ENCODE data around the gene ACRBP. TPM values are rescaled to one million over a fixed set of nuclear protein-coding genes. Genes with fewer than 3 reads are reported as not detected.

ACRBP gene
- total RNA-seq, 1 experiment from 2014 or later, result 0.54 TPM

DNA sequence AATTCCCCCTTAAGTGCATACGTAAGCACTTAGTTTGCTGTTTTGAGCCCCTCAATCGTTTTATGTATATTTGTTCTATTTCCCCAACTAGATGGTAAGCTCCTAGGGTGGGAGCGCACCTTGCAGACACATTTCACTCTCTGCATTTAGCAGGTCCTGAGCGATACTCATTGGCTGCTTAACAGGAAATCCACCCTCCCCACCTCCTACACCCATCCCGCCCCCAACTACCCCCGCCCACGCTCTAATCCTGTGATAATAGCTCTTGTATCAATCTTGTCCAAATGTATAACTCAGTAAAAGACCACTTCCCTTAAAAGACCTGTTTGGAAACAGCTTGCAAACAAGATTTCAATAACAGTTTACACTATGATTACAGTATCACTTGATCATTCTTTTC is 19.6 kb downstream of the ACRBP start:
- no TSS peak for BruUV-seq (replicated peaks)
- peak; percentile 81 for ATAC-seq
- no peaks in the 10 kb centered on the region for H3K9me3 ChIP-seq (ENCODE audit: control insufficient read depth, insufficient read depth, low read depth, low read length)
- H3K27me3 ChIP-seq (ENCODE audit: control insufficient read depth, insufficient read depth, low read length), result no peaks in the 10 kb centered on the region
- H3K36me3 ChIP-seq (ENCODE audit: control insufficient read depth, insufficient read depth, low read length), result no peaks in the 10 kb centered on the region
- ChIA-PET POLR2A (interaction anchor here (0.6 kb wide), 2 partner anchors 14 to 548 kb away, joined by 4 to 15 read pairs; no protein-coding TSS in a partner anchor), CTCF (no interaction called here)
- H3K27ac ChIP-seq (ENCODE audit: low read length), result no peak overlapping the region
- H3K4me1 ChIP-seq (ENCODE audit: control insufficient read depth, insufficient read depth, low read length), result no peaks in the 10 kb centered on the region
- intact Hi-C loops (cut with micrococcal nuclease; ENCODE audit: unreplicated experiment), result no loop called here
- DNase-seq (ENCODE audit: low read depth, low spot score), result no peak
- H3K4me3 ChIP-seq (ENCODE audit: low read depth in 2 of 2, low read length in 2 of 2), result peak overlapping the region; percentile 24 to 46; a peak in 3 of 4 replicates
- TF ChIP-seq, protein P1, sequence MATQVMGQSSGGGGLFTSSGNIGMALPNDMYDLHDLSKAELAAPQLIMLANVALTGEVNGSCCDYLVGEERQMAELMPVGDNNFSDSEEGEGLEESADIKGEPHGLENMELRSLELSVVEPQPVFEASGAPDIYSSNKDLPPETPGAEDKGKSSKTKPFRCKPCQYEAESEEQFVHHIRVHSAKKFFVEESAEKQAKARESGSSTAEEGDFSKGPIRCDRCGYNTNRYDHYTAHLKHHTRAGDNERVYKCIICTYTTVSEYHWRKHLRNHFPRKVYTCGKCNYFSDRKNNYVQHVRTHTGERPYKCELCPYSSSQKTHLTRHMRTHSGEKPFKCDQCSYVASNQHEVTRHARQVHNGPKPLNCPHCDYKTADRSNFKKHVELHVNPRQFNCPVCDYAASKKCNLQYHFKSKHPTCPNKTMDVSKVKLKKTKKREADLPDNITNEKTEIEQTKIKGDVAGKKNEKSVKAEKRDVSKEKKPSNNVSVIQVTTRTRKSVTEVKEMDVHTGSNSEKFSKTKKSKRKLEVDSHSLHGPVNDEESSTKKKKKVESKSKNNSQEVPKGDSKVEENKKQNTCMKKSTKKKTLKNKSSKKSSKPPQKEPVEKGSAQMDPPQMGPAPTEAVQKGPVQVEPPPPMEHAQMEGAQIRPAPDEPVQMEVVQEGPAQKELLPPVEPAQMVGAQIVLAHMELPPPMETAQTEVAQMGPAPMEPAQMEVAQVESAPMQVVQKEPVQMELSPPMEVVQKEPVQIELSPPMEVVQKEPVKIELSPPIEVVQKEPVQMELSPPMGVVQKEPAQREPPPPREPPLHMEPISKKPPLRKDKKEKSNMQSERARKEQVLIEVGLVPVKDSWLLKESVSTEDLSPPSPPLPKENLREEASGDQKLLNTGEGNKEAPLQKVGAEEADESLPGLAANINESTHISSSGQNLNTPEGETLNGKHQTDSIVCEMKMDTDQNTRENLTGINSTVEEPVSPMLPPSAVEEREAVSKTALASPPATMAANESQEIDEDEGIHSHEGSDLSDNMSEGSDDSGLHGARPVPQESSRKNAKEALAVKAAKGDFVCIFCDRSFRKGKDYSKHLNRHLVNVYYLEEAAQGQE (IDR thresholded peaks at IDR 0.05; ENCODE audit: insufficient read depth in 1 of 2, low read depth in 2 of 2, low read length in 1 of 2), result no peak
- TF ChIP-seq SIN3A (IDR thresholded peaks at IDR 0.05; ENCODE audit: borderline replicate concordance, insufficient read depth, low read depth, low read length) (no peak), POLR2AphosphoS5 (IDR thresholded peaks at IDR 0.05; ENCODE audit: low read depth, low read length) (no peak), CTCF (IDR thresholded peaks at IDR 0.05) (no peak), TCF7L2 (IDR thresholded peaks at IDR 0.05; ENCODE audit: low read depth, low read length) (no peak)
- in situ Hi-C loops (cut with HindIII; ENCODE audit: low pct_unique_long_range_greater_than_20kb, low sequenced_read_pairs), result no loop called here

DNA sequence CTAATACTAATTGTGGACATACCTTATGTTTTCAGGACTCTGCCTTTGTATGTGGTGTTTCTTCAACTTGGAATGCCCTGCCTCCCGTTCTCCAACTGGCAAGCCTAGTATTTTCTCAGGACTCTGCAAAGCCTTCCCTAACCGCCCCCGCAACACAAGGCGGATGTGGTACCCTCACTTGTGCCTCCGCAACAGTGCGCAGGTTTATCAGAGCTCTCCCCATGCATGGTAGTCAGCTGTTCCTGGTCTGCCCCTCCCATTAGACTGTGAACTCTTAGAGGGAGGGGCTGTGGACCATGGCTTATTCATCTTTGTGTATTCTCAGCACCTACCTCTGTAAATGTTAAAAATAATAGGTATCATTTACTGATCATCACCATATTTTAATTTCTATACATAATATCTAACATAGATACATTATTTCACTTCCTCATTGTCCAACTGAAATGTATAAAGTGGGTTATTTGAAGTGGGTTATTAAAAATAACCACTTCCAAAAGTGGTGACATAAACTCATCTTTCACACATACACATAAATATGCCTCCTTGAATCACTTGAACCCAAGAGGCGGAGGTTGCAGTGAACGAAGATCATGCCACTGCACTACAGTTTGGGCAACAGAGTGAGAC is 20.5 kb downstream of the ACRBP start:
- Histone ChIP-seq H3K27me3 (ENCODE audit: control insufficient read depth, insufficient read depth, low read length) (no peaks in the 10 kb centered on the region), H3K4me3 (ENCODE audit: low read depth in 2 of 2, low read length in 2 of 2) (peak overlapping the region in 1 of 2 experiments; percentile 46; a peak in 3 of 4 replicates), H3K36me3 (ENCODE audit: control insufficient read depth, insufficient read depth, low read length) (no peaks in the 10 kb centered on the region), H3K4me1 (ENCODE audit: control insufficient read depth, insufficient read depth, low read length) (no peaks in the 10 kb centered on the region), H3K9me3 (ENCODE audit: control insufficient read depth, insufficient read depth, low read depth, low read length) (no peaks in the 10 kb centered on the region), H3K27ac (ENCODE audit: low read length) (no peak overlapping the region)
- TF ChIP-seq, protein P1 (IDR thresholded peaks at IDR 0.05; ENCODE audit: insufficient read depth in 1 of 2, low read depth in 2 of 2, low read length in 1 of 2), result no peak
- TF ChIP-seq TCF7L2 (IDR thresholded peaks at IDR 0.05; ENCODE audit: low read depth, low read length) (no peak), SIN3A (IDR thresholded peaks at IDR 0.05; ENCODE audit: borderline replicate concordance, insufficient read depth, low read depth, low read length) (no peak), POLR2AphosphoS5 (IDR thresholded peaks at IDR 0.05; ENCODE audit: low read depth, low read length) (no peak), CTCF (IDR thresholded peaks at IDR 0.05) (no peak)
- no TSS peak for BruUV-seq (replicated peaks)
- ATAC-seq (no peak), DNase-seq (ENCODE audit: low read depth, low spot score) (no peak)
- in situ Hi-C loops (cut with HindIII; ENCODE audit: low pct_unique_long_range_greater_than_20kb, low sequenced_read_pairs), result no loop called here
- CTCF ChIA-PET, result interaction anchor here (0.5 kb wide), 1 partner anchor 9 kb away, joined by 6 read pairs; no protein-coding TSS in a partner anchor
- intact Hi-C loops (cut with micrococcal nuclease; ENCODE audit: unreplicated experiment), result no loop called here
- POLR2A ChIA-PET, result no interaction called here

All from Panc1 (cell line).